Ishikawa (cell line): ENCODE data around the gene CCDC57.
A peak's percentile ranks its signal among the peaks of the same experiment; 100 is the strongest.

ENCODE experiments used
- CEBPB ChIP-seq: IDR thresholded peaks from 2 replicates; pipeline ENCODE4 v1.6.1; 2012
- CREB1 ChIP-seq: IDR thresholded peaks from 2 replicates; pipeline ENCODE4 v1.6.1; 2012; ENCODE audit warnings: low read depth
- EGR1 ChIP-seq: IDR thresholded peaks from 2 replicates; pipeline ENCODE4 v1.6.1; 2012
- EP300 ChIP-seq: IDR thresholded peaks from 2 replicates; pipeline ENCODE4 v1.6.1; 2012; ENCODE audit warnings: borderline replicate concordance
- FOXM1 ChIP-seq: IDR thresholded peaks from 2 replicates; pipeline ENCODE4 v1.6.1; 2012; ENCODE audit warnings: low read depth, borderline replicate concordance
- MAX ChIP-seq: IDR thresholded peaks from 2 replicates; pipeline ENCODE4 v1.6.1; 2012
- NFIC ChIP-seq: IDR thresholded peaks from 2 replicates; pipeline ENCODE4 v1.6.1; 2012
- RAD21 ChIP-seq: IDR thresholded peaks from 2 replicates; pipeline ENCODE4 v1.6.1; 2012; ENCODE audit warnings: low read depth
- REST ChIP-seq: IDR thresholded peaks from 2 replicates; pipeline ENCODE4 v1.6.1; 2012; ENCODE audit warnings: low read depth, mild to moderate bottlenecking
- TAF1 ChIP-seq: IDR thresholded peaks from 2 replicates; pipeline ENCODE4 v1.6.1; 2012; ENCODE audit warnings: low read depth, mild to moderate bottlenecking
- TCF12 ChIP-seq: IDR thresholded peaks from 2 replicates; pipeline ENCODE4 v1.6.1; 2012; ENCODE audit warnings: low read depth
- TEAD4 ChIP-seq: IDR thresholded peaks from 2 replicates; pipeline ENCODE4 v1.6.1; 2012
- USF1 ChIP-seq: IDR thresholded peaks from 2 replicates; pipeline ENCODE4 v1.6.1; 2012
- YY1 ChIP-seq: IDR thresholded peaks from 2 replicates; pipeline ENCODE4 v1.6.1; 2012; ENCODE audit warnings: low read depth
- ZBTB7A ChIP-seq: IDR thresholded peaks from 2 replicates; pipeline ENCODE4 v1.6.1; 2012; ENCODE audit warnings: low read depth

Gene CCDC57

GRCh38 chr17:82085031-82085861 lies 127.4 kb downstream of the CCDC57 start:
- TF ChIP-seq TAF1: no peak
- 0 out of 2 replicates have a peak, but pooled peaks have one; percentile 17 for TF ChIP-seq ZBTB7A

GRCh38 chr17:82084373-82085030 lies 128.1 kb downstream of the CCDC57 start:
- no peak for TF ChIP-seq RAD21
- no peak for TF ChIP-seq TEAD4
- no peak for TF ChIP-seq CREB1
- TF ChIP-seq NFIC: no peak
- no peak for TF ChIP-seq REST
- TF ChIP-seq USF1: no peak
- TF ChIP-seq YY1: no peak
- no peak for TF ChIP-seq EGR1
- no peak for TF ChIP-seq CEBPB

- no peak for TF ChIP-seq USF1
- no peak for TF ChIP-seq ZBTB7A
- TF ChIP-seq TAF1: no peak
- no peak for TF ChIP-seq MAX
- no peak for TF ChIP-seq YY1
- no peak for TF ChIP-seq FOXM1
- no peak for TF ChIP-seq NFIC
- no peak for TF ChIP-seq CREB1
- TF ChIP-seq REST: no peak
- TF ChIP-seq EGR1: no peak
- TF ChIP-seq RAD21: no peak
- no peak for TF ChIP-seq TEAD4
Observed at GRCh38 chr17:82083533-82084359, 128.9 kb downstream of the CCDC57 start.

- TF ChIP-seq CREB1: no peak
- TF ChIP-seq NFIC: no peak
- TF ChIP-seq CEBPB: no peak
- no peak for TF ChIP-seq TEAD4
- TF ChIP-seq TCF12: no peak
Observed at GRCh38 chr17:82083009-82083408, 129.6 kb downstream of the CCDC57 start.

- TF ChIP-seq RAD21 (no peak), MAX (no peak), TEAD4 (no peak), REST (no peak), EP300 (no peak), EGR1 (no peak), USF1 (no peak), NFIC (no peak), YY1 (no peak), CEBPB (no peak), TCF12 (no peak), ZBTB7A (no peak), CREB1 (no peak)
Observed at GRCh38 chr17:82082456-82082855, 130.2 kb downstream of the CCDC57 start.
